ENCODE results near the gene DIS3L. TPM values are rescaled to one million over a fixed set of nuclear protein-coding genes. Genes with fewer than 3 reads are reported as not detected.
"Not testable (repeated sequence)": the region's sequence is repeated elsewhere in the genome, so short reads cannot be mapped to it uniquely, and the experiment has no call there.

Gene DIS3L
- total RNA-seq (2014; rRNA removed), result 26.9 and 34.8 TPM in 2 replicates
- 12.7 TPM for polyA plus RNA-seq (2012)

GRCh38 chr15:66293419-66294156, at the start of gene DIS3L:
Gene DIS3L (plus strand): TSS chr15:66293568. CDS start chr15:66293597, 29 bp downstream.
- DNase-seq (ENCODE audit: low read depth), result peak; percentile 39

DNA sequence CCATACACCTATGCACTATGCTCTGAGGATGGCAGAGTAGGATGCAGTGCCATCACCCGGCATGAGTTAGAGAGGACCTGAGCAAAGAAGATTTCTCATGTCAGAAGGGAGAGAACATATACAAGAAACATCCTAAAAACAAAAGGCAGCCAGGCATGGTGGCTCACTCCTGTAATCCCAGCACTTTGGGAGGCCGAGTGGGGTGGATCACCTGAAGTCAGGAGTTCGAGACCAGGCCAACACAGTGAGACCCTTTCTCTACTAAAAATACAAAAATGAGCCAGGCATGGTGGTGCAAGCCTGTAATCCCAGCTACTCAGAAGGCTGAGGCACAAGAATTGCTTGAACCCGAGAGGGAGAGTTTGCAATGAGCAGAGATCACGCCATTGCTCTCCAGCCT, 47.5 kb upstream of the DIS3L start:
- not testable (repeated sequence) for DNase-seq (ENCODE audit: low read depth)

DNA sequence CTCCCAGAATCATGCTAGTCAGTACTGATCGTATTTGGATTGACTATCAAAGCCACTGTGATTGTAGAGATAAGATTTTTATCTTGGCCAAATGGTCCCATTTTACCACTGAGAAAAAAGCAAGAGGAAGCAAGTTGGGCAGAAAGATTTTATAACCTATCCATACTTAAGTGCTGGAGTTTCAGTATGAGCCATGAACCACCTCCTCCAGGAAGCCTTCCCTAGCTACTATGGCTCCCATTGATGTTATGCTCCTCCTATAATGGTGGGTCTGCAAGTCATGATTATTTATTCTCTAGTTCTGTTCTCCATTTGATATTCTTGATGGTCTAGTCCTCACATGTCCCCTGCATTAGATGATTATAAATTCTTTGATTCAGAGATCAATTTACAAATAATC, 46.4 kb upstream of the DIS3L start:
- DNase-seq (ENCODE audit: low read depth), result no peak

DNA sequence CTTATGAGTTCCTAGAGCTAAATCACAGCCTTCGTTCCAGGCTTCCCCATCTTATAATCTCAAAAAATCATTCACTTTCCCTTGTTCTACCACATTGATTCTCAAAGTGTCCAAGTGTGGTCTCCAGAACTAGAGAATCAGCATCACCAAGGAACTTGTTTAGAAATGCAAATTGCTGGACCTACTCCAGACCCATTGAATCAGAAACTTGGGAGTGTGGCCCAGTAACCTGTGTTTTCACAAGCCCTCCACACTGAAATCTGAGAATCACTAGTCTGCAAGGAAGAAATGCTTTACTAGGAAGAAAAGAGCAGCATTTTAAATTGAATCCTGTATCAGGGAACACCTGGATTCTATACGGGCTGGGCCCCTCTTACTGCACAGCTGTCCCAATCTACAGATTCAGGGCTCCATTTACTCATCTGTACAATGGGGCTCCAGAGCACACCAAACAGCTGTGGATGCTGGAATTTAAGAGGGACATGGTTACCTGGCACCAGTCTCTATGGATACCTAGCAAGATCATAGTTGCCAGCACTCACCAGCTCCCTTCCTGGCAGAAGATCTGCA, 43.7 kb upstream of the DIS3L start:
- no peak for DNase-seq (ENCODE audit: low read depth)

- no peak for DNase-seq (ENCODE audit: low read depth)
These were observed 42.1 kb upstream of the DIS3L start for GRCh38 chr15:66251065-66251789.

- no peak for DNase-seq (ENCODE audit: low read depth)
These were observed 41.3 kb upstream of the DIS3L start for GRCh38 chr15:66251790-66252684.

DNA sequence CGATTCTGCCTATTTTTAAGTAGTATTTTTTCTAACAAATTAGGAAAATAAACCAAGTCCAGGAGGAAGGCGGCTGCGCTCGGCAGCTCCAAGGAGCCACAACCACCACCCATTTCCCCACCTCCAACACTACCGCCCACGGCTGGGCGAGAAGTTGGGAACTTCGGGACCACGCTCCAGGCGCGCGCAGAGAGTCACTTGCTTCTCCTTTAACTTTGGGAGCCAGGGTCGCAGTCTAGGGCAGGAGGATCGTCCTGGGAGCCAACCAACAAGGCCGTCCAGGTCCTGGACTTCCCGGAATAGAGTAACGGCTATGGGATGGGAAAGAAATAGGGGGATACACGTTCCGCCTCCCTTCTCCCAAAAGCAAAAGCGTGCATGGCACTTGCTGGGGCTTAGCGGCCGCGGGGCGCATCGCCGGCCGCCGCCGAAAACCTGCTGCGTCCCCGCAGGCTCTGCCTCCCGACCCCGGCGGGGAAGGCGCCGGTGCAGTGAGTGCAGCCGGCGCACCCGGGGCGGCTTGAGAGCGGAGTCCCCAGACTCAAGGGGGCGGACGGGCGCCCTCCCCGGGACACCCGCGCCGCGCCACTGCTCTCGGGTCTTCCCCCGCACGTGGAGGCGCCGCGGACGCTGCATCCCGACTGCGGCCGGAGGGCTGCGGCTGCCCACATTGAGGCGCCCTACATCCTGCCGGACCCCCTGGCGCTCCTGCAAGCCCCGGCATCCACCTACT, 40.5 kb upstream of the DIS3L start:
- DNase-seq (ENCODE audit: low read depth), result no peak

- no peak for DNase-seq (ENCODE audit: low read depth)
These were observed 39.8 kb upstream of the DIS3L start, which contains the start of gene MEGF11 for GRCh38 chr15:66253418-66254088. Gene MEGF11 (minus strand): TSS chr15:66253750. CDS start chr15:66128403, 125,347 bp downstream.

- no peak for DNase-seq (ENCODE audit: low read depth)
These were observed 39.0 kb upstream of the DIS3L start for GRCh38 chr15:66254089-66254950.

GRCh38 chr15:66254951-66255676, 38.3 kb upstream of the DIS3L start:
- no peak for DNase-seq (ENCODE audit: low read depth)

DNA sequence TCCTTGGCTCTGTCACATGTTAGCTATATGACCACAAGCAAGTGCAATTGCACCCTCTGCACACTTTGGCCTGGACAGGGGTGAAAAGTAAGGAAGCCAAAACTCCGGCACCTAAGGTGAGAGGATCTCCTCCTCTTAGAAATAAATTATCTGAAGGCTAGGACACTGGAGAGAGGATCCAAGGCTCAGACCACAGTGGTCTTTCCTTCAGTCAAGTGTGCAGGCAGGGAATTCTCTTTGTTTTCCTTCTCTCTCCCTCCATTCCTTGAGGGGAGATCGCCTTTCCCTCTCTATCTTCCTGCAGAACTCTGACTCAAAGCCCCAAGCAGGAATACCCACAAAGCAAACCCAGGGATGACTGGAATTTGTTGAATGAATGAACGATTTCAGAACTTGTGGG, 36.7 kb upstream of the DIS3L start:
- DNase-seq (ENCODE audit: low read depth), result no peak

DNA sequence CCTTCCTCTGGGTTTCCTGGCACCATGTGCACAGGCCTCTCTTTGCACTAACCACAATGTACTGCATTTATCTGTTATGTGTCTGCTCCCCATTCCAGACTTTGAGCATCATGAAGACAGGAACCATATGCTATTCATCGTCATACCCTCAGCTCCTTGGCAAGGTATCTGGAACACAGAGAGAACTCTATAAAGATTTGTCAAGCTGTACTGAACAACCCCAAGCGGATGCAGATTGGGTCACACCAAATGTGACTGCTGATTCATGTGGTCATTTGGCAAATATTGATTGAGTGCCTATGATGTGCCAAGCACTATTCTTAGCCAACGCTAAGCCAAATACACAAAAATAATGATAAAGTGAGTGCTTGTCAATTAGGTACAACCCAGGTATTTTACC, 32.3 kb upstream of the DIS3L start:
- no peak for DNase-seq (ENCODE audit: low read depth)

- DNase-seq (ENCODE audit: low read depth), result not testable (repeated sequence)
These were observed 30.5 kb upstream of the DIS3L start for GRCh38 chr15:66262837-66263236.

- DNase-seq (ENCODE audit: low read depth), result no peak
These were observed 28.4 kb upstream of the DIS3L start for GRCh38 chr15:66264859-66265513.

- DNase-seq (ENCODE audit: low read depth), result peak; percentile 58
These were observed 23.9 kb upstream of the DIS3L start for GRCh38 chr15:66269326-66270090.

- no peak for DNase-seq (ENCODE audit: low read depth)
These were observed 22.4 kb upstream of the DIS3L start for GRCh38 chr15:66270932-66271331.

DNA sequence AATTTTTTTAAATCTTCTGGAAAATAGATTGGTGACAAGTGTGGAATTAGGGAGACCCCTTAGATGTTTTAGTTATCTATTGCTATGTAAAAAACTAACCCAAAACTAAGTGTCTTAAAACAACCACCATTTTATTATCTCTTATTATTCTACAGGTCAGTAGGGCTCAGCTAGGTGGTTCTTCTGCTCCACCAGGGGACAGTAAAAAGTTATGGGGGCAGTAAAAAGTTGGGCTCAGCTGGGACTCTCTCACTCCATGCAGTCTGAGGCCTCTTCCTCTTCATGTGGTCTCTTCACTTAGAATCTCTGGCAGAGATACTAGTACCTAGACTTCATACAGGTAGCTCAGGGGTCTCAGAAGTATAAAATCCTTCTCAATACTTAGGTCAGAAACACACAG, 18.0 kb upstream of the DIS3L start:
- DNase-seq (ENCODE audit: low read depth), result no peak
